Naive thymus-derived CD8-positive, alpha-beta T cell (primary cell): Measurements from ENCODE around the gene SUSD2. TPM values are rescaled to one million over a fixed set of nuclear protein-coding genes. Genes with fewer than 3 reads are reported as not detected.

Source experiments
- ATAC-seq, 2 donors: fragments of 150-1000 bp; cut with Tn5 transposase in 1 of 2; sonication (Bioruptor Pico), chemical (Tn5 transposase) in 1 of 2; 1 replicate in 1 of 2; 2 replicates in 1 of 2; pipeline ENCODE4 v1.10.0; 2021; ENCODE audit warnings: mild to moderate bottlenecking in 2 of 2, moderate library complexity in 2 of 2
- POLR2A ChIA-PET: fragments of 350-600 bp; sonication (Branson Sonifier 250); formaldehyde crosslinking; loops from one replicate; lab custom pipeline; 2021; ENCODE audit warnings: antibody characterized with exemption; lab: Charles Lee
- DNase-seq, 10 donors: peaks; one replicate each; pipeline versions ENCODE4 v3.0.0 to v3.0.0-alpha.2; 2020 to 2022
- H3K27ac Mint-ChIP-seq, 10 donors: one replicate each; pipeline ENCODE4 v1.8.0; 2020 to 2022; ENCODE audit warnings: mild to moderate bottlenecking in 10 of 10, mixed read lengths in 10 of 10, moderate library complexity in 4 of 10, inconsistent platforms in 1 of 10
- H3K27me3 Mint-ChIP-seq, 5 donors: one replicate each; pipeline ENCODE4 v1.8.0; 2021 to 2022; ENCODE audit warnings: mixed read lengths in 5 of 5
- H3K36me3 Mint-ChIP-seq, 3 donors: one replicate each; pipeline ENCODE4 v1.8.0; 2020 to 2022; ENCODE audit warnings: mixed read lengths in 3 of 3, mild to moderate bottlenecking in 2 of 3, inconsistent platforms in 1 of 3
- H3K4me1 Mint-ChIP-seq, 4 donors: one replicate each; pipeline ENCODE4 v1.8.0; 2021 to 2022; ENCODE audit warnings: mixed read lengths in 4 of 4
- H3K4me3 Mint-ChIP-seq, 10 donors: one replicate each; pipeline ENCODE4 v1.8.0; 2020 to 2022; ENCODE audit warnings: mild to moderate bottlenecking in 10 of 10, mixed read lengths in 10 of 10, moderate library complexity in 6 of 10, inconsistent platforms in 1 of 10
- H3K9me3 Mint-ChIP-seq, 9 donors: one replicate each; pipeline ENCODE4 v1.8.0; 2020 to 2022; ENCODE audit warnings: mixed read lengths in 9 of 9, mild to moderate bottlenecking in 3 of 9, inconsistent platforms in 1 of 9, moderate library complexity in 1 of 9
- polyA plus RNA-seq, 3 donors: library from polyadenylated mRNA; unstranded; fragments of 300-500 nt; fragmentation: Illumina TruSeq; gene quantifications; one replicate each; pipeline ENCODE4 v1.2.3, GENCODE V29; 2021
- total RNA-seq, 8 experiments: library from RNA in 2 of 8; stranded (reverse) in 2 of 8; gene quantifications; one replicate each; pipeline ENCODE4 v1.2.3 and lab custom pipeline; 2021 to 2026

SUSD2 gene
- total and polyA plus RNA-seq, 5 experiments from 2014 or later = 0.07 to 1.9 (median 0.87) TPM; not detected in 1

GRCh38 chr22:24144056-24144777 lies 37.1 kb upstream of the SUSD2 start:
- ATAC-seq (no peak), DNase-seq (no peak)
- Mint-ChIP-seq H3K27ac (peak overlapping the region; percentile 87 to 95 (median 92)), H3K4me3 (peak overlapping the region in 7 of 10 donors; percentile 26 to 88 (median 66)), H3K36me3 (peaks cover 0 to 3% (median 0%) of the 10 kb centered on the region in 3 donors), H3K4me1 (peaks cover 50 to 98% (median 92%) of the 10 kb centered on the region in 4 donors), H3K9me3 (no peaks in the 10 kb centered on the region), H3K27me3 (no peaks in the 10 kb centered on the region)
- POLR2A ChIA-PET = interaction anchor here (1.4 to 21.3 kb wide), 2 partner anchors 10 to 11 kb away, joined by 6 to 540 read pairs; no protein-coding TSS in a partner anchor

GRCh38 chr22:24144778-24145085 lies 36.6 kb upstream of the SUSD2 start:
- no peak for ATAC-seq
- Mint-ChIP-seq H3K36me3 (peaks cover 0 to under 1% (median 0%) of the 10 kb centered on the region in 3 donors), H3K9me3 (no peaks in the 10 kb centered on the region), H3K4me3 (peak overlapping the region in 9 of 10 donors; percentile 56 to 88 (median 66)), H3K4me1 (peaks cover 51 to 98% (median 93%) of the 10 kb centered on the region in 4 donors), H3K27ac (peak overlapping the region; percentile 87 to 95 (median 92)), H3K27me3 (no peaks in the 10 kb centered on the region)
- DNase-seq = no peak
- POLR2A ChIA-PET = interaction anchor here (1.4 to 21.3 kb wide), 2 partner anchors 11 kb away, joined by 6 to 540 read pairs; no protein-coding TSS in a partner anchor

- no peaks in the 10 kb centered on the region for H3K36me3 Mint-ChIP-seq
- H3K27ac Mint-ChIP-seq = peak overlapping the region; percentile 84 to 97 (median 93)
- no peak for ATAC-seq
- H3K27me3 Mint-ChIP-seq = no peaks in the 10 kb centered on the region
- H3K4me3 Mint-ChIP-seq = peak overlapping the region; percentile 46 to 83 (median 68)
- POLR2A ChIA-PET = interaction anchor here (1.0 to 21.3 kb wide), 3 partner anchors 10 to 15 kb away, joined by 3 to 540 read pairs (median 17); no protein-coding TSS in a partner anchor
- no peak for DNase-seq
- H3K4me1 Mint-ChIP-seq = peaks cover 52 to 98% (median 93%) of the 10 kb centered on the region in 4 donors
- no peaks in the 10 kb centered on the region for H3K9me3 Mint-ChIP-seq
These were observed 35.7 kb upstream of the SUSD2 start for GRCh38 chr22:24145446-24146193.

- ATAC-seq = peak; percentile 73 to 75
- POLR2A ChIA-PET = interaction anchor here (1.0 to 21.3 kb wide), 3 partner anchors 9 to 16 kb away, joined by 3 to 540 read pairs (median 17); no protein-coding TSS in a partner anchor
- Mint-ChIP-seq H3K4me1 (peaks cover 52 to 98% (median 92%) of the 10 kb centered on the region in 4 donors), H3K4me3 (peak overlapping the region; percentile 46 to 83 (median 68)), H3K36me3 (no peaks in the 10 kb centered on the region), H3K27ac (peak overlapping the region; percentile 84 to 97 (median 93)), H3K27me3 (no peaks in the 10 kb centered on the region), H3K9me3 (no peaks in the 10 kb centered on the region)
- DNase-seq = peak in 8 of 10 donors; percentile 10 to 49 (median 36)
These were observed 35.1 kb upstream of the SUSD2 start for GRCh38 chr22:24146194-24146616.

GRCh38 chr22:24146791-24147353 lies 34.4 kb upstream of the SUSD2 start:
- H3K36me3 Mint-ChIP-seq = no peaks in the 10 kb centered on the region
- no peaks in the 10 kb centered on the region for H3K27me3 Mint-ChIP-seq
- POLR2A ChIA-PET = interaction anchor here (0.7 to 21.3 kb wide), 4 partner anchors 9 to 96 kb away, joined by 3 to 540 read pairs (median 10); no protein-coding TSS in a partner anchor
- peak overlapping the region in 8 of 10 donors; percentile 15 to 94 (median 66) for H3K27ac Mint-ChIP-seq
- peaks cover 51 to 98% (median 92%) of the 10 kb centered on the region in 4 donors for H3K4me1 Mint-ChIP-seq
- H3K4me3 Mint-ChIP-seq = peak overlapping the region in 3 of 10 donors; percentile 14 to 69 (median 60)
- H3K9me3 Mint-ChIP-seq = no peaks in the 10 kb centered on the region
- DNase-seq (no peak), ATAC-seq (no peak)

DNA sequence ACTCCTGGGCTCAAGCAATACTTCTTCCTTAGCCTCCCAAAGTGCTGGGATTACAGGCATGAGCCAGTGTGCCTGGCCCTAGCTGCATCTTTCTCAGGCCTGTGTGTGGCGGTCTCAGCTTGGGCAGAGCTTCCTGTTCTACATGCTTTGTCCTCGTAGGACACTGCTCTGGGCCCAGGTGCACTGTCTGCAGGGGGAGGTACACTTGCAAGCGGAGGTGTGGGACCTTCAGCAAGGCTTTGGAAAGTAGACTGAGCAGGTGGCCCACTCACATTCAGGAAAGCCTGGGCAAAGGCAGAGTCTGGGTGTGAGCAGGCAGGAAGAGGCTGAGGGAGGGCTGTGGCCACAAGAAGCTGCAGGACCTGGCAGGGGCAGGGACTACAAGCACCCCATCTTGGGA lies 33.6 kb upstream of the SUSD2 start:
- H3K9me3 Mint-ChIP-seq = no peaks in the 10 kb centered on the region
- H3K4me1 Mint-ChIP-seq = peaks cover 52 to 98% (median 92%) of the 10 kb centered on the region in 4 donors
- ATAC-seq = peak in 1 of 2 donors; percentile 27
- no peaks in the 10 kb centered on the region for H3K27me3 Mint-ChIP-seq
- no peaks in the 10 kb centered on the region for H3K36me3 Mint-ChIP-seq
- DNase-seq = no peak
- POLR2A ChIA-PET = interaction anchor here (0.7 to 21.3 kb wide), 3 partner anchors 8 to 95 kb away, joined by 3 to 540 read pairs (median 17); no protein-coding TSS in a partner anchor
- H3K4me3 Mint-ChIP-seq = peak overlapping the region in 7 of 10 donors; percentile 31 to 71 (median 60)
- peak overlapping the region; percentile 80 to 97 (median 90) for H3K27ac Mint-ChIP-seq

DNA sequence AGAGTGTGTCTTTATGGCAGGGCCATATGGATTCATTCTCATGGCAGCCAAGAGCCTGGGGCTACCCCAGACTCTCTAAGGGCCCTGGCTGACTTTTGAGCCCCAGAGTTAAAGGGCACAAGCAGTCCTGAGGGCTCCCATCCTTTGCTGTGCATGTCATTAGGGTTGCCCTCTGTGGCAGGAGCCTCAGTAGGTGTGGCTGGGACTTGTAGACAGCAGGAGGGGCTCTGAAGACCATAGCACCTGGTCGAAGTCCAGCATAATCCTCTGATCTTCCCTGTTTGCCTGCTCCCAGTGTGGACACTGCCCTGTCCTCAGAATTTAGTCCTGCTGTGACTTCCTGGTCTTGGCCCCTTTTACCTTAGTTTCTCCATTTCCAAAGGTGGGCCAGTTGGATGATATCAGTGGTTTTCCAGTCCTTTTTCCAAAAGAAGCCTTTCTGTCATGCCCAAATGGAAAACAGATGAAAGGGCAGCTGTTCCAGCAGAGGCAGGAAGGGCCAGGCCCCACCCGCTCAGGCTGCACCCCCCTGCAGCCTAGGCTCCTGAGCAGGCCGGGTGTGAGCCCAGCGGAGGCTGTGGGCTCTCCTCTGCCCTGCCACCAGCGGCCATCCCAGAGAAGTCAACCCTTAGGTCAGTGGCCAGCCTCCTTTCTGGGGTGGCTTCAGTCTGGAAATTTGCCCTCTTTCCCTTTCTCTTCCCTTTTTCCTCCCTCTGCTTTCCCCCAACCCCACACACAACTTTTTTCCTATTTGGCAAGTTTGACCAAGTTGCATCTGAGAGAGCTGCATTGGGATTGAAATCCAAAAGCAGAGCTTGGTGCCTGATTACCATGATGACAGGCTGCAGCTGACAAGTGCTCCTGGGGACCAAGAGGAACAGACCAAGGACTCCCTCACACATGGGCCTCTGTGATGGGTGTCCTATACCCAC lies 32.8 kb upstream of the SUSD2 start:
- Mint-ChIP-seq H3K27me3 (no peaks in the 10 kb centered on the region), H3K27ac (peak overlapping the region; percentile 89 to 100 (median 94)), H3K4me3 (peak overlapping the region in 4 of 10 donors; percentile 15 to 42 (median 25)), H3K4me1 (peaks cover 52 to 98% (median 93%) of the 10 kb centered on the region in 4 donors), H3K36me3 (no peaks in the 10 kb centered on the region), H3K9me3 (no peaks in the 10 kb centered on the region)
- DNase-seq = no peak
- ATAC-seq = no peak
- POLR2A ChIA-PET = interaction anchor here (1.7 to 21.3 kb wide), 3 partner anchors 7 to 20 kb away, joined by 4 to 540 read pairs (median 540); no protein-coding TSS in a partner anchor

DNA sequence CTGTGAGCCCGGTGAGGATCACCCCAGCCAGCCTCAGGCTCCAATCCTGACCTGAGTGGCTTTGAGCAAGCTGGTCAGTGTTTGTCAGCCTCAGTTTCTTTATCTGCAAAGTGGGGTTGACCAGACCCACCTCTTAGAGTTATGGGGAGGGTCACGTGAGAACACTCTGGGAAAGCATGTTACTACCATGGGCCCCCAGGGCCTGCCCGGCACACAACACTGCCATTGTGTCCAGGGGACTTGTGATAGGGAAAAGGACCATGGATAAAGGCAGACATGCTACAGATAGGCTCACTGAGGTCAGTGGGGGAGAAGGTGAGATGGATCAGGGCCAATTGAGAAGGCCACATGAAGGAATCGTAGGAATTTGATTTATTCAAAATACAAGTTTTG lies 32.1 kb upstream of the SUSD2 start:
- Mint-ChIP-seq H3K4me1 (peaks cover 56 to 98% (median 93%) of the 10 kb centered on the region in 4 donors), H3K4me3 (peak overlapping the region in 3 of 10 donors; percentile 39 to 59 (median 42)), H3K27me3 (no peaks in the 10 kb centered on the region), H3K9me3 (no peaks in the 10 kb centered on the region), H3K27ac (peak overlapping the region in 9 of 10 donors; percentile 79 to 100 (median 93)), H3K36me3 (no peaks in the 10 kb centered on the region)
- DNase-seq (no peak), ATAC-seq (no peak)
- POLR2A ChIA-PET = interaction anchor here (1.7 to 21.3 kb wide), 3 partner anchors 6 to 19 kb away, joined by 4 to 540 read pairs (median 540); no protein-coding TSS in a partner anchor

DNA sequence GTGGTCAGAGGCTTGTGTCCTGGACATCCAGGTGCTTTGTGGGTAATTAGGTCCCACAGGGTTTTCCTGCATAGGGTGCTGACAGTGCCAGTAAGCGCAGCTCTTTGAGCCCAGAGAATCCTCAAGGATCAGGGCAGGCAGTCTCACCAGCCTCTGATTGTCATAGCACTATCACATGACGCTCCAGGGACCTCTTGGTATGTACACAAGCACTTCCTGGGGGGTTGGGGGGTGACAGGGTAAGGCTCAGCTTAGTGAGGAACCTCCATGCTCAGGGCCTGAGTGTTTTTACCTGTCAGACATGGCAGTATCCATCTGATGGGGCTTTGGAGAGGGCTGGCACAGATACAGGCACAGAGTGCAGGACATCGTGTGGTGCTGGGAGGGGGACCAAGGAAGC lies 27.9 kb upstream of the SUSD2 start:
- POLR2A ChIA-PET = interaction anchor here (0.6 to 13.8 kb wide), 8 partner anchors 13 to 274 kb away, joined by 3 to 540 read pairs (median 8); partner anchors contain the start of genes ADORA2A and CABIN1
- peak in 9 of 10 donors; percentile 29 to 87 (median 58) for DNase-seq
- H3K36me3 Mint-ChIP-seq = no peaks in the 10 kb centered on the region
- peaks cover 50 to 93% (median 81%) of the 10 kb centered on the region in 4 donors for H3K4me1 Mint-ChIP-seq
- peak overlapping the region; percentile 93 to 100 (median 98) for H3K27ac Mint-ChIP-seq
- H3K4me3 Mint-ChIP-seq = peak overlapping the region; percentile 12 to 97 (median 85)
- H3K27me3 Mint-ChIP-seq = no peaks in the 10 kb centered on the region
- ATAC-seq = peak; percentile 24 to 42
- H3K9me3 Mint-ChIP-seq = no peaks in the 10 kb centered on the region

DNA sequence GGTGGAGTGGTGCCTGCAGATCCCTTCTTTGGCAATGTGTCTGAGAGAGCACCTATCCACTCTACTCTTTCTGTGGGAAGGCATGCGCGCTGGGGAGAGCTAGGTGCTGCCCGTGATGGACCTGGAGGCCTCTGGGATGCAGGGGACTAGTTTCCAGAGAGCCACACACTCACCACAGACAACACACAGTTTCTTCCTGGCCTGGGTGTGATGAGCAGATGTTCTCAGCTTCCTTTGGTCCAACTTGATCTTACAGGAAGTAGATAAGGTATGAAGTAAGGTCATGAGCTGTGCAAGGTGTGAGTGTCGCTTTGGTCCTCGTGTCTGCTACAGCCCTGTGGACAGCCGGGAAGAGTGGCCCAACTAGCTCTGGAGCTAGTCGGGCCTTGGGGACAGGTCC lies 27.3 kb upstream of the SUSD2 start:
- Mint-ChIP-seq H3K4me1 (peaks cover 51 to 93% (median 83%) of the 10 kb centered on the region in 4 donors), H3K27me3 (no peaks in the 10 kb centered on the region), H3K4me3 (peak overlapping the region; percentile 75 to 97 (median 85)), H3K9me3 (no peaks in the 10 kb centered on the region), H3K27ac (peak overlapping the region; percentile 93 to 100 (median 98)), H3K36me3 (peaks cover 0 to 2% (median 0%) of the 10 kb centered on the region in 3 donors)
- ATAC-seq (no peak), DNase-seq (peak in 2 of 10 donors; percentile 23 to 26)
- POLR2A ChIA-PET = interaction anchor here (0.9 to 13.8 kb wide), 7 partner anchors 14 to 274 kb away, joined by 3 to 540 read pairs (median 10); partner anchors contain the start of genes ADORA2A and CABIN1
